Mucosa of rectum (tissue), 2 donors: Measurements from ENCODE around the gene FGF18.
"Not testable (repeated sequence)": the region's sequence is repeated elsewhere in the genome, so short reads cannot be mapped to it uniquely, and the experiment has no call there.

ENCODE experiments used
- H3K27ac ChIP-seq, 2 donors: one replicate each; pipeline ENCODE4 v1.7.0; 2013; ENCODE audit warnings: inconsistent platforms in 2 of 2, low read depth in 2 of 2, low read length in 2 of 2
- H3K27me3 ChIP-seq, 2 donors: one replicate each; pipeline ENCODE4 v1.7.0; 2013; ENCODE audit warnings: low read length in 2 of 2; ENCODE audit not compliant: control insufficient read depth in 2 of 2, insufficient read depth in 2 of 2
- H3K36me3 ChIP-seq, 2 donors: one replicate each; pipeline ENCODE4 v1.7.0; 2013; ENCODE audit warnings: low read length in 2 of 2; ENCODE audit not compliant: control insufficient read depth in 2 of 2, insufficient read depth in 2 of 2
- H3K4me1 ChIP-seq, 2 donors: one replicate each; pipeline ENCODE4 v1.7.0; 2013; ENCODE audit warnings: low read length in 2 of 2, mild to moderate bottlenecking in 1 of 2; ENCODE audit not compliant: control insufficient read depth in 2 of 2, insufficient read depth in 2 of 2
- H3K4me3 ChIP-seq, 2 donors: one replicate each; pipeline ENCODE4 v1.7.0; 2013; ENCODE audit warnings: low read length in 2 of 2
- H3K9ac ChIP-seq, 2 donors: one replicate each; pipeline ENCODE4 v1.7.0; 2013; ENCODE audit warnings: low read length in 2 of 2, low read depth in 1 of 2, mild to moderate bottlenecking in 1 of 2
- H3K9me3 ChIP-seq, 2 donors: one replicate each; pipeline ENCODE4 v1.7.0; 2013; ENCODE audit warnings: low read length in 2 of 2; ENCODE audit not compliant: control insufficient read depth in 2 of 2
- donor health status: healthy.
- donor health status: Normal muscosa, but diverticular disease.

FGF18 gene

DNA sequence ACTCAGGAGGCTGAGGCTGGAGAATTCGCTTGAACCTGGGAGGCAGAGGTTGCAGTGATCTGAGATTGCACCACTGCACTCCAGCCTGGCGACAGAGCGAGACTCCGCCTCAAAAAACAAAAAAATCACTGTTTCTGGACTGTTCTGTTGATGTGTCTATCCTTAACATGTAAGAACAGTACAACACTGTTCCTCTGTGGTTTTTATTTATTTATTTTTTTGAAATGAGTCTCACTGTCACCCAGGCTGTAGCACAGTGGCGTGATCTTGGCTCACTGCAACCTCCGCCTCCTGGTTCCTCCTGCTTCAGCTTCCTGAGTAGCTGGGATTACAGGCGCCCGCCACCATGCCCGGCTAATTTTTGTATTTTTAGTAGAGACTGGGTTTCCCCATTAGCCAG lies 20.8 kb upstream of the FGF18 start:
- not testable (repeated sequence) for H3K27me3 ChIP-seq, H3K9ac ChIP-seq, H3K27ac ChIP-seq, H3K4me3 ChIP-seq, H3K4me1 ChIP-seq, H3K9me3 ChIP-seq
- H3K36me3 ChIP-seq, result peaks cover 53 to 55% of the 10 kb centered on the region in 2 donors

- Histone ChIP-seq H3K36me3 (peaks cover 41 to 49% of the 10 kb centered on the region in 2 donors), H3K9ac (no peak overlapping the region), H3K27me3 (no peaks in the 10 kb centered on the region), H3K9me3 (no peaks in the 10 kb centered on the region), H3K4me3 (no peak overlapping the region), H3K27ac (no peak overlapping the region), H3K4me1 (no peaks in the 10 kb centered on the region)
These were observed 19.3 kb upstream of the FGF18 start for GRCh38 chr5:171400169-171400568.

DNA sequence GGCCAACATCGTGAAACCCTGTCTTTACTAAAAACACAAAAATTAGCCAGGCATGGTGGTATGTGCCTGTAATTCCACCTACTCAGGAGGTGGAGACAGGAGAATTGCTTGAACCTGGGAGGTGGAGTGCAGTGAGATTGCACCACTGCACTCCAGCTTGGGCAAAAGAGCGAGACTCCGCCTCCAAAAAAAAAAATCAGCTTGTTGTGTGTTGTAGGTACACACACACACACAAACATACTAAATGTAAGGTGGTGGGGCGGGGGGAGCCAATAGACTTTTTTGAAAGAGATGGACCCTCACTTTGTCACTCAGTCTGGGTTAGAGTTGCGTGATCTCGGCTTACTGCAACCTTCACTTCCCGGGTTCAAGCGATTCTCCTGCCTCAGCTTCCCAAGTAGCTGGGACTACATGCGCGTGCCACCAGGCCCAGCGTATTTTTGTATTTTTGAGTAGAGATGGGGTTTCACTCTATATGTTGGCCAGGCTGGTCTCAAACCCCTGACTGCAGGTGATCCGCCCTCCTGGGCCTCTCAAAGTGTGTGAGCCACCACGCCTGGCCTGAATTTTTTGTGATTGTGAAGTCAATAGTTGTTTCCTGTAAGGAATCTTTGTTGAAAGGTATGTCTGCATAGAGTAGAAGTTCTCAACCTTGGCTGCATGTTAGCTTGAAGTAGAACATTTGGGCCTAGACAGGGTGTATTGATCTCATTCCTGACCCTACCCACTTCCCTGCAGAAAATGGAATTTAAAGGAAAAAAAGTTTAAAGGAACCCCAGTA lies 18.1 kb upstream of the FGF18 start:
- Histone ChIP-seq H3K9ac (no peak overlapping the region), H3K36me3 (peaks cover 44 to 51% of the 10 kb centered on the region in 2 donors), H3K9me3 (no peaks in the 10 kb centered on the region), H3K27me3 (no peaks in the 10 kb centered on the region), H3K4me3 (no peak overlapping the region), H3K4me1 (no peaks in the 10 kb centered on the region), H3K27ac (no peak overlapping the region)

DNA sequence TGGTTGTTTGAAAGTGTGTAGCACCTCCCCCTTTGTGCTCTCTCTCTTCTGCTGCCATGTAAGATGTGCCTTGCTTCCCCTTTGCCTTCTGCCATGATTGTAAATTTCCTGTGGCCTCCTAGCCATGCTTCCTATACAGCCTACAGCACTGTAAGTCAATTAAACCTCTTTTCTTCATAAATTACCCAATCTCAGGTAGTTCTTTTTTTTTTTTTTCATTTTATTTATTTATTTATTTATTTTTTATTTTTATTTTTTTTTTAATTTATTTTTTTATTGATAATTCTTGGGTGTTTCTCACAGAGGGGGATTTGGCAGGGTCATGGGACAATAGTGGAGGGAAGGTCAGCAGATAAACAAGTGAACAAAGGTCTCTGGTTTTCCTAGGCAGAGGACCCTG lies 16.7 kb upstream of the FGF18 start:
- H3K36me3 ChIP-seq, result peaks cover 42 to 54% of the 10 kb centered on the region in 2 donors
- not testable (repeated sequence) for H3K9ac ChIP-seq, H3K27ac ChIP-seq, H3K9me3 ChIP-seq, H3K4me3 ChIP-seq, H3K27me3 ChIP-seq, H3K4me1 ChIP-seq

DNA sequence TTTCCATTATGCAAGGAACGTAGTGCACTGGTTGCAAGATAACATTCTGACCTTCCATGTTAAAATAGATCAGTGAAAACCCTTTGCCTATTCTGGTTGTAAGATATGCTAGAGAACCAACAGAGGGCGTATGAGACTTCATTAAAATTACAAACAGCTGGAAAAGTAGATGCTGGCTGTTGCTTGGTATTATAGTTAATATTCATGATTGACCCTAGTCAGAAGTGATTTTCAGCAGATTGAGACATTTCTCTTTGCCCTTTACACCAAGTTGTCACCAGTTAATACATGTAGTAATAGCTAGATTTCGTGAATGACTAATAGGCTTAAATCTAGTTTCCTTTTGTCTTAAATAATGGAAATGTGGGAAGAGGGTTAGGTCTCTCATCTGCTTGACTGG lies 13.8 kb upstream of the FGF18 start:
- no peaks in the 10 kb centered on the region for H3K27me3 ChIP-seq
- no peak overlapping the region for H3K9ac ChIP-seq
- H3K9me3 ChIP-seq, result no peaks in the 10 kb centered on the region
- peaks cover 46 to 51% of the 10 kb centered on the region in 2 donors for H3K36me3 ChIP-seq
- no peak overlapping the region for H3K27ac ChIP-seq
- no peak overlapping the region for H3K4me3 ChIP-seq
- no peaks in the 10 kb centered on the region for H3K4me1 ChIP-seq

DNA sequence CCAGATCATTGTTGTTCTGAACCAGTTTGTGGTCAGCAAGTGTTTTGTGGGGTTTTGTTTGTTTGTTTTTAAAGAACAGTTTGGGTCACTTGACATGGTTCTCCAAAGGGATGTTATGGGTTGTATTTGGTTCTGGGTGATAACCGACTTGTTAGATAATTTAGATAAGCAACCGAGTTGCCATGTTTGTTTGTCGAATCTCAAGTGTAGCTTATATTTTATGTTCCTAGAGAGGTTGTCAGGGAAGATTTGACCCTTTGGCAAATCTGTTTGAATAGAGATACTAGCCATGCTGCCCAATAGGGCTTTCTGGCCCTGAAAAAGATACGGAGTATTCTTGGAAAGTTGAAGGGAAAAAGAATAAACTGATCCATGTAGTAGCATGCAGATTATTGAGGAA lies 12.2 kb upstream of the FGF18 start:
- Histone ChIP-seq H3K36me3 (peaks cover 44 to 50% of the 10 kb centered on the region in 2 donors), H3K9me3 (no peaks in the 10 kb centered on the region), H3K27ac (no peak overlapping the region), H3K9ac (no peak overlapping the region), H3K27me3 (no peaks in the 10 kb centered on the region), H3K4me1 (no peaks in the 10 kb centered on the region), H3K4me3 (no peak overlapping the region)

DNA sequence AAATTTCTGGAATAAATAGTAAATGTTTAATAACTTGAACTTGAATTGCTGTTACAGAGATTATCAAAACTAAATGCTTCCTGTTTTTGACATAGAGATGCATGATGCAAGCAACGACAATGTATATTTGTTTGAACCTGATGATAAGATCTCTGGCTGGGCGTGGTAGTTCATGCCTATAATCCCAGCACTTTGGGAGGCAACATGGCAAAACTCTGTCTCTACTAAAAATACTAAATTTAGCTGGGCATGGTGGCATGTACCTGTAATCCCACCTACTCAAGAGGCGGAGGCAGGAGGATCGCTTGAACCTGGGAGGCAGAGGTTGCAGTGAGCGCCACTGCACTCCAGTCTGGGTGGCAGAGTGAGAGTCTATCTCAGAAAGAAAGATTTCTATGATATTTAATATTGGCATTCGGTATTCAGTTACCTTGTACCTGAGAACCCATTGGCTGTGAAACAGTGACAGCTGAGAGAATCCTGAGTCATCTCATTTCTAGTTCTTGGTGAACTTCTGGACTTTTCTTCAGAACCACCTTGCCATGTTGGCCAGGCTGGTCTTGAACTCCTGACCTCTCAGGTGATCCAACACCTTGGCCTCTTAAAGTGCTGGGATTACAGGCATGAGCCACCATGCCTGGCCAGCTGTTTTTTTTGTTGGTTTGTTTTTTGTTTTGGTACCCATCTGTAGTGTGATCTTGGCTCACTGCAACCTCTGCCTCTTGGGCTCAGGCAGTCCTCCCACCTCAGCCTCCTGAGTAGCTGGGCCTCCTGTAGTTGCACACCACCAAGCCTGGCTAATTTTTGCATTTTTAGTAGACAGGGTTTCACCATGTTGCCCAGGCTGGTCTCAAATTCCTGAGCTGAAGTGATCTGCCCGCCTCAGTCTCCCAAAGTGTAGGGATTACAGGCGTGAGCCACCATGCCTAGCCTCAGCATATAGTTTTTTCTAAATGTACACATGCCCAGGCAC lies 10.0 kb upstream of the FGF18 start:
- Histone ChIP-seq H3K4me1 (no peaks in the 10 kb centered on the region), H3K36me3 (peaks cover 49 to 52% of the 10 kb centered on the region in 2 donors), H3K9ac (no peak overlapping the region), H3K27me3 (no peaks in the 10 kb centered on the region), H3K27ac (no peak overlapping the region), H3K4me3 (no peak overlapping the region), H3K9me3 (no peaks in the 10 kb centered on the region)

DNA sequence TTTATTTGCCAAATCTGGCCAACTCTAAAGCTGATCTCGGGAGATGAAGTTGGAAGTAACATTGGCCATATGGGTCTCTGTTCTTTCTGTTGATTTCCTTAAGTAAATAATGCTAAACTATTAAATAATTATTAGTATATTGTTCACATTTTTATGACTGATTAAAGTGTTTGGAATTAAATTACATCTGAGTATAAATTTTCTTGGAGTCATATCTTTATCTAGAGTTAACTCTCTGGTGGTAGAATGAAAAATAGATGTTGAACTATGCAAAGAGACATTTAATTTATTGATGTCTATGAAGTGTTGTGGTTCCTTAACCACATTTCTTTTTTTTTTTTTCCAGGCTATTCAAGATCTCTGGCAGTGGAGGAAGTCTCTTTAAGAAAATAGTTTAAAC lies 9.3 kb upstream of the FGF18 start:
- Histone ChIP-seq H3K27me3 (no peaks in the 10 kb centered on the region), H3K27ac (no peak overlapping the region), H3K36me3 (peaks cover 48 to 50% of the 10 kb centered on the region in 2 donors), H3K4me3 (no peak overlapping the region), H3K4me1 (no peaks in the 10 kb centered on the region), H3K9ac (no peak overlapping the region), H3K9me3 (no peaks in the 10 kb centered on the region)

DNA sequence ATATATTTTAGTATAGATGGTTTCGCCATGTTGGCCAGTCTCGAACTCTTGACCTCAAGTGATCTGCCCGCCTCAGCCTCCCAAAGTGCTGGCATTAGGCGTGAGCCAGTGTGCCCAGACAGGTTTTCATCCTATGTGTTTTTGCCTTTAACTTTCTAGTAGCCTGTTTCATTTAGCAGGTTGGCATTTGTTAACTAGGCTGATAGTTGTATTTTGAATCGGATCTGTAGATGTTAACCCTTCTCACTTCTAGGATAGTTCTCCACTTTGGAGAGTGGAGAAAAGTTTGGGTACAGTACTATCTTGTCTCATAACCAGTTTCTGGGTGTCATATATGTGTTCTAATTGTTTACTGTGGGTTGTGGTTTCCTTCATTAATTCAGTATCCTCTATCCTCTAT lies 7.3 kb upstream of the FGF18 start:
- H3K4me1 ChIP-seq, result no peaks in the 10 kb centered on the region
- H3K36me3 ChIP-seq, result peaks cover 34% of the 10 kb centered on the region in 2 donors
- no peak overlapping the region for H3K4me3 ChIP-seq
- H3K9me3 ChIP-seq, result no peaks in the 10 kb centered on the region
- no peaks in the 10 kb centered on the region for H3K27me3 ChIP-seq
- H3K27ac ChIP-seq, result no peak overlapping the region
- H3K9ac ChIP-seq, result no peak overlapping the region
